ENCODE measurements around the gene TAAR8. TPM values are rescaled to one million over a fixed set of nuclear protein-coding genes. Genes with fewer than 3 reads are reported as not detected.
"Not testable (repeated sequence)": the region's sequence is repeated elsewhere in the genome, so short reads cannot be mapped to it uniquely, and the experiment has no call there.

Gene TAAR8
- total RNA-seq, 2 donors from 2014 or later: not detected

DNA sequence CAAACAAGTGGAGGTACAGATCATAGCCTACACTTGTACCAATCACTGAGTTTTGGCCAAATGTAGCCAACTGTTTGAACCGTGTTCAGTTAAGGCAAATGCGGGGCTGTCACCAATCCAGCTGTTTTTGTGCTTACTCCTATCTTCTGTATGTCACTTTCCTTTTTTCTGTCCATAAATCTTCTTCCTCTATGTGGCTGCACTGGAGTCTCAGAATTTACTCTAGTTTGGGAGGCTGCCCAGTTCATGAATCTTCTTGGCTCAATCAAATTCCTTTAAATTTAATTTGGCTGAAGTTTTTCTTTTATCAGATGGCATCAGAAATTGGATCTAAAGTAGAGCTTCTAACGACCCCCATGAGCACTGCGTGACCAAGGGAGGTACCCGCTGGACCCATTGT is 27.8 kb upstream of the TAAR8 start:
- H3K27ac Mint-ChIP-seq: no peak overlapping the region
- H3K4me1 Mint-ChIP-seq: no peaks in the 10 kb centered on the region
- no peak overlapping the region for H3K4me3 Mint-ChIP-seq
- no peaks in the 10 kb centered on the region for H3K9me3 ChIP-seq (ENCODE audit: control insufficient read depth, low read length, poor library complexity, severe bottlenecking)
- peaks cover 58% of the 10 kb centered on the region for H3K27me3 Mint-ChIP-seq
- no peak for DNase-seq
- ATAC-seq: no peak
- H3K36me3 Mint-ChIP-seq (ENCODE audit: low read depth): no peaks in the 10 kb centered on the region

DNA sequence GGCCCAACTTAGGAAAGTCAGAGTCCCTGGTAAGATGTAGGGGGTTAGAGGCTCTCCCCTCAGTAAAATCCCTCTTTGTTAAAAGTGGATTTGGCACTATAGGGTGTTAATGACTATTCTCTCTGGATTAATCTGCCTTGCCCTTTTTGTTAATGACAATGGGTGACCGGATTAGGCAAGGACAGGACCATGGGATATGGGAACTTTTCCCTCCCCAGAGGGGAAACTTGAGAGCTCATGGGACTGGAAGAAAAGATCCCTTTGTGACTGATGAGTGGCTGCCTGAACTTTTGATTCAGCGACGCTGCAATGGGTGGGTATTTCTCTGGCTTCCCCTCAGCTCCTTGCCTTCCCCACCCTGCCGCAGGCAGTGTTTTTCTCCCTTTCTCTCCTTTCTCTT is 26.6 kb upstream of the TAAR8 start:
- Mint-ChIP-seq H3K27ac (no peak overlapping the region), H3K27me3 (peaks cover 49% of the 10 kb centered on the region), H3K4me1 (no peaks in the 10 kb centered on the region), H3K4me3 (no peak overlapping the region), H3K36me3 (ENCODE audit: low read depth) (no peaks in the 10 kb centered on the region)
- ATAC-seq (no peak), DNase-seq (no peak)
- no peaks in the 10 kb centered on the region for H3K9me3 ChIP-seq (ENCODE audit: control insufficient read depth, low read length, poor library complexity, severe bottlenecking)

DNA sequence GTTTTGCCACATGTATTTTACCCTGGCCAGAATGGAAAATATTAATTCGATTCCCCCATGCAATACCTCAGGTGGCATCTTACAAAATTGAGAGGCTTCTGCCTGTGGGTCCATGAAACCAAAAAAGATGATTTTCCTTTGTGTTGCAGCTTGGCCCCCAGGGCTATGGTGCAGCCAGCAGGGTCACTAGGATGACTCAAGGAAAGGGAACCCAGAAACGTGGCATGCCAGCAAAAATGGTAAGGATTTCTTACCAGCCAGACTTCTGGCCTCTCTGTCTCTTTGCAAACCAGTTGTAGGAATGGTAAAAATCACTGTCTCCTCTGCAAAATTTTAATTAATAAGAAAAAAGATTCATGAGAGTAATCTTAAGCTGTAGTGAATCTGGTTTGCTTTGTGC is 26.0 kb upstream of the TAAR8 start:
- H3K36me3 Mint-ChIP-seq (ENCODE audit: low read depth): no peaks in the 10 kb centered on the region
- no peaks in the 10 kb centered on the region for H3K4me1 Mint-ChIP-seq
- H3K4me3 Mint-ChIP-seq: no peak overlapping the region
- H3K27ac Mint-ChIP-seq: no peak overlapping the region
- DNase-seq: no peak
- ATAC-seq: no peak
- no peaks in the 10 kb centered on the region for H3K9me3 ChIP-seq (ENCODE audit: control insufficient read depth, low read length, poor library complexity, severe bottlenecking)
- H3K27me3 Mint-ChIP-seq: peaks cover 48% of the 10 kb centered on the region

DNA sequence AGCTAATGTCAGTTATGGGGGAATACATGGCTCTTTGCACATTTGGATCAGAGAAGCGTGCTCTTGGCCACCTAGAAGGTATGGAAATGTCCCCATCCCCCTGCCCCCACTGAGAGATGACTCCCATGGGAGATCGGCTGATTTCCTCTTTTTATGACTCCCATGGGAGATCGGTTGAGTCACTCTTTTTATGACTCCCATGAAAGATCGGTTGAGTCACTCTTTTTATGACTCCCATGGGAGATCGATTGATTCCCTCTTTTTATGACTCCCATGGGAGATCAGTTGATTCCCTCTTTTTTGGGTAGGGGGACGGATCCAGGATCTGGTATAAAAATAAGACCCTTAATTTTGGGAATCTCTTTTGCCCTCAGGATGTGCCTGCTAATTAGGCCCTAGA is 24.7 kb upstream of the TAAR8 start:
- Mint-ChIP-seq H3K4me1 (no peaks in the 10 kb centered on the region), H3K27ac (no peak overlapping the region), H3K4me3 (no peak overlapping the region), H3K36me3 (ENCODE audit: low read depth) (no peaks in the 10 kb centered on the region), H3K27me3 (peaks cover 47% of the 10 kb centered on the region)
- ATAC-seq (no peak), DNase-seq (no peak)
- H3K9me3 ChIP-seq (ENCODE audit: control insufficient read depth, low read length, poor library complexity, severe bottlenecking): no peaks in the 10 kb centered on the region

DNA sequence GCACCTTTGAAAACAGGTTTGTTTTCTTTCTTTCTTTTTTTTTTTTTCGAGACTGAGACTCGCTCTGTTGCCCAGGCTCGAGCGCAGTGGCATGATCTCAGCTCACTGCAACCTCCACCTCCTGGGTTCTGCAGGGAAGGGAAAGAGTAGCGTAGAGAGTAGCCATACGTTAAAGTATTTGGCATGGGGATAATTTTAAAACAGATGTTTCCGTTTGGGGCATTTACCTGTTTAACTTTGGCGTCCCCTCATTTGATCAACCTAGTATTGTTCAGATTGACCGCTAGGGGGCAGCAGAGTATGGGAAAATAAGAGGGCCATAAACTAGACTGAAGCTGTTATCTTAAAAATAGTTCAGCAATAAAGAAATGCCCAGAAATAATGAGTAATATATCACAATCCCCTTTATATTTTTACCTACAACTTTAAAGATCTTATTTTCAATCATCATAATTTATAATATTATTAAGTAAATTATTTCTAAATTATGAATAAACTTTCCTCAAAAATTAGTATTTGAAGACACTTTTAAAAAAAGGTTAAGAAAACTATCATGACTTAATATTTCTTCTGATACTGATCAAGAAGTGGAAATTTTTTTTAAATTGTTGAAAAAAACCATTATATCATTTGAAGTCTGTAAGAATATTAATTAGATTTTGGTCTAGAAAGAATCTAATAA is 22.0 kb upstream of the TAAR8 start:
- Mint-ChIP-seq H3K27ac (no peak overlapping the region), H3K27me3 (peaks cover 32% of the 10 kb centered on the region), H3K4me3 (no peak overlapping the region), H3K4me1 (no peaks in the 10 kb centered on the region), H3K36me3 (ENCODE audit: low read depth) (peaks cover 2% of the 10 kb centered on the region)
- DNase-seq: peak; percentile 37 to 50 (median 41)
- H3K9me3 ChIP-seq (ENCODE audit: control insufficient read depth, low read length, poor library complexity, severe bottlenecking): no peaks in the 10 kb centered on the region
- peak; percentile 85 for ATAC-seq

DNA sequence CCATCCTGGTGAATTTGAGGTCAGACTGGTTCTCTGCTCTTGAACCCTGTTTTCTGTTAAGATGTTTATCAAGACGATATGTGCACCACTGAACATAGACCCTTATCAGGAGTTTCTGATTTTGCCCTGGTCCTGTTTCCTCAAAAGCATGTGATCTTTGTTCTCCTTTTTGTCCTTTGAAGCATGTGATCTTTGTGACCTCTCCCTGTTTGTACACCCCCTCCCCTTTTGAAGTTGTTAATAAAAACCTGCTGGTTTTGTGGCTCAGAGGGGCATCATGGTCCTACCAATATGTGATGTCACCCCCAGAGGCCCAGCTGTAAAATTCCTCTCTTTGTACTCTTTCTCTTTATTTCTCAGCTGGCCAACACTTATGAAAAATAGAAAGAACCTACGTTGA is 17.9 kb upstream of the TAAR8 start:
- not testable (repeated sequence) for H3K4me1 Mint-ChIP-seq; ATAC-seq; H3K4me3 Mint-ChIP-seq; H3K27ac Mint-ChIP-seq; H3K36me3 Mint-ChIP-seq (ENCODE audit: low read depth); H3K9me3 ChIP-seq (ENCODE audit: control insufficient read depth, low read length, poor library complexity, severe bottlenecking); DNase-seq
- peaks cover 35% of the 10 kb centered on the region for H3K27me3 Mint-ChIP-seq

DNA sequence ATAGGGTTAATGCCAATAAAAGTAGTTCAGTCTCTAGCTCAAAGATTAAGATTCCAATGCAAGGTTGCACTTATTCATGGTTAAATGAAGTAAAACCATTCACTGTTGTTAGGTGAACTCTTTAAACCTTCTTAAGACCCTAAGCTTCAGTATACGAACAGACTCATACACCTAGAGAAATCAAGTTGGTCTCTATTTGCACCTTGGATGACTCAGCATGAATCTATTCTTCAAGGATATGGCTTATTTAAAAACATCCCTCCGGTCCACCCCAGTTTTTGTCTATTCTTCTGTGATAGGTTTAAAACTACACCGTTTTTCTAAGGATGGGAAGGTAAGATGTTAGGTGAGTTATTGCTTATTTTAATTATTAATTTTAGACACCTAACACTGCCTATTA is 15.3 kb upstream of the TAAR8 start:
- H3K4me1 Mint-ChIP-seq: peaks cover 3% of the 10 kb centered on the region
- ATAC-seq: no peak
- H3K4me3 Mint-ChIP-seq: no peak overlapping the region
- DNase-seq: no peak
- H3K36me3 Mint-ChIP-seq (ENCODE audit: low read depth): peaks cover 2% of the 10 kb centered on the region
- H3K9me3 ChIP-seq (ENCODE audit: control insufficient read depth, low read length, poor library complexity, severe bottlenecking): no peaks in the 10 kb centered on the region
- H3K27me3 Mint-ChIP-seq: peaks cover 51% of the 10 kb centered on the region
- no peak overlapping the region for H3K27ac Mint-ChIP-seq

DNA sequence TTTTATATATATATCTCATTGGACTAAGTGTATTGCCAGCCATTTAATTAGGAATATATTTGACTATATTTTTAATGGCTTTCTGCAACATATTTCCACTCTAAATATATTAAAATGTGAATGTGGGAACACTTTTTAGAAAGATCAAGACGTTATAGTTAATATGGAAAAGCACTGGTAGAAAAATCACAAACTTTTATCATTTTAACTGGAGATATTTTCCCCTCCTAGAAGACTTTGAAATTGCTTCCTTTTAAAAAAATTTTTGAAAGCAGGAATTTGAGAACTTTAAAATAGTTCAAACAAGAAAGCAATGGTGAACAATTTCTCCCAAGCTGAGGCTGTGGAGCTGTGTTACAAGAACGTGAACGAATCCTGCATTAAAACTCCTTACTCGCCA is 14.5 kb upstream of the TAAR8 start, which contains the start of gene TAAR9:
Gene TAAR9 (plus strand): TSS at position 301 of the 400 bp plus-strand sequence. CDS start 13 bp downstream, at position 314.
- ATAC-seq (no peak), DNase-seq (no peak)
- H3K27ac Mint-ChIP-seq: no peak within 1 kb of the TSS
- peaks cover 2% of the 10 kb centered on the region for H3K36me3 Mint-ChIP-seq (ENCODE audit: low read depth)
- H3K9me3 ChIP-seq (ENCODE audit: control insufficient read depth, low read length, poor library complexity, severe bottlenecking): no peaks in the 10 kb centered on the region
- peaks cover 3% of the 10 kb centered on the region for H3K4me1 Mint-ChIP-seq
- H3K4me3 Mint-ChIP-seq: no peak within 1 kb of the TSS
- peaks cover 51% of the 10 kb centered on the region for H3K27me3 Mint-ChIP-seq

DNA sequence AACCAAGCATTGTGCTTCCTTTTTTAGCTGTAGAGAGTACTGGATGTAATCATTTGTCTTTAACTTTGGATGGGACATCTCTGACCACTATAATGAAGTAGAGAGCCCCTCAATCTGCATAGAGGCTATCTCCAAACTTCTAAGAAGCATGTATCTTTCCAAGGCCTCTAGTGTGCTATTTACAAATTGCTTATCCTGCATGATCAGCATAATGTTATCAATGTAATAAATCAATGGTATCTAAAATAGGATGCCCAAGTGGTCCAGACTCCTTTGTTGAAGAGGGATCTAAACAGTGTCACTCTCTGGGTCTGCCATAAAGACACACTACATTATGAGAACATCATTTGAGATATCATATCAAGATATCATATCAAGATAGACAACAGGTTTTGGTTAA is 7.6 kb upstream of the TAAR8 start:
- no peaks in the 10 kb centered on the region for H3K9me3 ChIP-seq (ENCODE audit: control insufficient read depth, low read length, poor library complexity, severe bottlenecking)
- peaks cover 3% of the 10 kb centered on the region for H3K4me1 Mint-ChIP-seq
- H3K36me3 Mint-ChIP-seq (ENCODE audit: low read depth): no peaks in the 10 kb centered on the region
- DNase-seq (no peak), ATAC-seq (no peak)
- peaks cover 44% of the 10 kb centered on the region for H3K27me3 Mint-ChIP-seq
- no peak overlapping the region for H3K4me3 Mint-ChIP-seq
- no peak overlapping the region for H3K27ac Mint-ChIP-seq

DNA sequence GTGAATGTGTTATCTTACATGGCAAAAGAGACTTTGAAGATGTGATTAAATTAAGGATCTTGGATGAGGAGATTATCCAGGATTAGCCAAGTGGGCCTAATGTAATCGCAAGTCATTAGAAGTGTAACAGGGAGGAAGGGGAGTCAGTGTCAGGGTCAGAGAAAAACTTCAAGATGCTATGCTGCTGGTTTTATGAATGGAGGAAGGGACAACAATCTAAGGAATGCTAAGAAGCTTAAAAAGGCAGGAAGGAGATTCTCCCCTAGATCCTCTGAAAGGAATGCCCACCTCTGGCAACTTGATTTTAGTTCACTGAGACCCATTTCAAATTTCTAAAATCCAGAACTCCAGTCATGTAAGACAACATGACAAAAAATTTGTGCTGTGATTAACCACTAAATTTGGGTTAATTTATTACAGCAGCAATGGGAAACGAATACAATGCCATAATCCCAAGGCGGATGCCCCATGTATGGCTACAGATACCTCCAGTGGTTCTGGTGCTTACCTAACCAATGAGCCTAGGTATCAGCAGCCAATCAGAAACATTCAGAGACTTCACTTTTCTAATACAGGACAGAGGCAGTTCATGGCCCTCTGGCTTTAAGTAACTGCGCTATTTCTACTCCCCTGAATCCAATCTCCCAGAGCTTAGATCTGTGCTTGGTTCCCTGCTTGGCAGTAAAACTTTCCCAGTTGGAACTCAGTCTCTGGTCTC is 3.6 kb upstream of the TAAR8 start:
- DNase-seq (no peak), ATAC-seq (no peak)
- no peak overlapping the region for H3K27ac Mint-ChIP-seq
- H3K36me3 Mint-ChIP-seq (ENCODE audit: low read depth): no peaks in the 10 kb centered on the region
- peaks cover 3% of the 10 kb centered on the region for H3K4me1 Mint-ChIP-seq
- peaks cover 36% of the 10 kb centered on the region for H3K27me3 Mint-ChIP-seq
- H3K4me3 Mint-ChIP-seq: no peak overlapping the region
- H3K9me3 ChIP-seq (ENCODE audit: control insufficient read depth, low read length, poor library complexity, severe bottlenecking): no peaks in the 10 kb centered on the region

DNA sequence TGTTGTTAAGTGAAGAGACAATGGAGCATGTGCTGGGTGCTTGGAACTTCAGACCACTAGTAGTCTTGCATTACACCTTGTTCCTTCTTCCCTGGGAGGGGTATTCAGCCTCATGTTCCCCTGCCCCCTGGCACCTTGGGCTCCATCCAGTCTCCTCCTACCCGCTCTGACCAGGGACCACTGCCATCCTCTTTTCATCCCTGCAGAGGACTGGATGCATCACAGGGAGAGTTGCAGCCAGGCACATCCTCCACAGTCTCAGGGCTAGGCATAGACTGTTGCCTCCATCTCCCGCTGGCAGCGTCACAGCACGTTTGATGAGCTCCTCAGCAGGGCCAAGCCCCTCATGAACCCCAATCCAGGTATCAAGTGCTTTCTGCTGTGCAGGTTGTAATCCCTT is 1.3 kb upstream of the TAAR8 start:
- no peaks in the 10 kb centered on the region for H3K36me3 Mint-ChIP-seq (ENCODE audit: low read depth)
- no peak overlapping the region for H3K27ac Mint-ChIP-seq
- H3K4me3 Mint-ChIP-seq: no peak overlapping the region
- DNase-seq: no peak
- no peaks in the 10 kb centered on the region for H3K9me3 ChIP-seq (ENCODE audit: control insufficient read depth, low read length, poor library complexity, severe bottlenecking)
- peaks cover 3% of the 10 kb centered on the region for H3K4me1 Mint-ChIP-seq
- H3K27me3 Mint-ChIP-seq: peaks cover 32% of the 10 kb centered on the region
- no peak for ATAC-seq

DNA sequence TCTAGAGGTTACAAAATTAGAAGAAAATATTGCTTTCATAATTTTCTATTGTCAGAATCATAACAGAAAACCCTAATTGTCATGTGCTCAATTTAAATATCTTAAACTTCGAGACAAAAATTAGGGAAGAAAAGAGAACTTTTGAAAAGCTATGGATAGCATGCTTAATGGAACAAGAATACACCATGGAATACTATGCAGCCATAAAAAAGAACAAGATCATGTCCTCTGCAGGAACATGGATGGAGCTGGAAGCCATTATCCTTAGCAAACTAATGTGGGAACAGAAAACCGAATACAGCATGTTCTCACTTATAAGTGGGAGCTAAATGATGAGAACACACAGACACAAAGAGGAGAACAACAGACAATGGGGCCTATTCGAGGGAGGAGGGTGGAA is 7.6 kb downstream of the TAAR8 start:
- DNase-seq; H3K4me1 Mint-ChIP-seq; H3K27ac Mint-ChIP-seq; ATAC-seq; H3K4me3 Mint-ChIP-seq; H3K36me3 Mint-ChIP-seq (ENCODE audit: low read depth); H3K9me3 ChIP-seq (ENCODE audit: control insufficient read depth, low read length, poor library complexity, severe bottlenecking): not testable (repeated sequence)
- H3K27me3 Mint-ChIP-seq: peaks cover 40% of the 10 kb centered on the region

DNA sequence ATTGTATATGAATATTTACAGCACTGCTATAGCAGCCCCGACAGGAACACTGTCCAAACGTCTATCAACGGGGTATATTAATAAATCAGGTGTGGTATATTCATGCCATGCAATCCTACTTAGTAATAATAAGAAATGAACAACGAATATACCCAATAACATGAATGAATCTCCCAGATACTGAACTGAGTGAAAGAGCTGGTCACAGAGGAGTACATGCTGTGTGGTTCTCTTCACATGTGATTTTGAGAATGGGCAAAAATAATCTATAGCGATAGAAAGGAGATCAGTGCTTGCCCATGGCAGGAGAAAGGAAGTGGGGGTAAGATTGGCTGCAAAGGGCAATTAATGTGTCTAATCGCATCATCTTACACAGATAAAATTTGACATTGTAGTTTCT is 13.9 kb downstream of the TAAR8 start:
- H3K4me3 Mint-ChIP-seq: no peak overlapping the region
- no peaks in the 10 kb centered on the region for H3K9me3 ChIP-seq (ENCODE audit: control insufficient read depth, low read length, poor library complexity, severe bottlenecking)
- H3K27ac Mint-ChIP-seq: no peak overlapping the region
- ATAC-seq (no peak), DNase-seq (no peak)
- peaks cover 36% of the 10 kb centered on the region for H3K27me3 Mint-ChIP-seq
- H3K4me1 Mint-ChIP-seq: no peaks in the 10 kb centered on the region
- H3K36me3 Mint-ChIP-seq (ENCODE audit: low read depth): no peaks in the 10 kb centered on the region

DNA sequence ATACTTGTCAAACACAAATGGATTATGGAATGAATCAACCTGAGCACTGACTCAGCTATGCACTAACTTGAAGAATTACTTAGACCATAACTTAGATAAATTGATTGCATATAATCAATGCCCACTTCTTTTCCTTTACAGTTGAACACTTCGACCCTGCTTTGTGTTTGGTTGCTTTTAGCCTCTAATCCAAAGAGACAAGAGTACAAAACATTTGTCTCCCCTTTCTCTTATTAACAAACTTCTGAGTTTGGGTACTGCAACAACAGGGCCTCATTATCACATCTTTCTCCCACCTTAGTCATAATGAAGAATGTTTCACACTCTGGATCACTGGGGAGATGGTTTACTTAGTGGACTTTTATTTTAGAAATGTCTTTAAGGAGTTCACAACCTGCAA is 15.1 kb downstream of the TAAR8 start:
- Mint-ChIP-seq H3K4me3 (no peak overlapping the region), H3K4me1 (no peaks in the 10 kb centered on the region), H3K36me3 (ENCODE audit: low read depth) (peaks cover 2% of the 10 kb centered on the region), H3K27ac (no peak overlapping the region), H3K27me3 (peaks cover 41% of the 10 kb centered on the region)
- no peaks in the 10 kb centered on the region for H3K9me3 ChIP-seq (ENCODE audit: control insufficient read depth, low read length, poor library complexity, severe bottlenecking)
- DNase-seq (no peak), ATAC-seq (no peak)

Measured in T-helper 17 cell (primary cell).